GM21723 (cell line): ENCODE data around the gene CUX1.

ENCODE experiments used
- ATAC-seq: cut with Tn5 transposase; IDR thresholded peaks from one replicate; pipeline ENCODE4 v1.9.1; 2021; ENCODE audit warnings: mild to moderate bottlenecking, moderate library complexity; ENCODE audit not compliant: unreplicated experiment

CUX1 gene

GRCh38 chr7:101950450-101951119, 133.2 kb downstream of the CUX1 start:
- no peak for ATAC-seq

GRCh38 chr7:101951757-101952156, 134.3 kb downstream of the CUX1 start:
- no peak for ATAC-seq

DNA sequence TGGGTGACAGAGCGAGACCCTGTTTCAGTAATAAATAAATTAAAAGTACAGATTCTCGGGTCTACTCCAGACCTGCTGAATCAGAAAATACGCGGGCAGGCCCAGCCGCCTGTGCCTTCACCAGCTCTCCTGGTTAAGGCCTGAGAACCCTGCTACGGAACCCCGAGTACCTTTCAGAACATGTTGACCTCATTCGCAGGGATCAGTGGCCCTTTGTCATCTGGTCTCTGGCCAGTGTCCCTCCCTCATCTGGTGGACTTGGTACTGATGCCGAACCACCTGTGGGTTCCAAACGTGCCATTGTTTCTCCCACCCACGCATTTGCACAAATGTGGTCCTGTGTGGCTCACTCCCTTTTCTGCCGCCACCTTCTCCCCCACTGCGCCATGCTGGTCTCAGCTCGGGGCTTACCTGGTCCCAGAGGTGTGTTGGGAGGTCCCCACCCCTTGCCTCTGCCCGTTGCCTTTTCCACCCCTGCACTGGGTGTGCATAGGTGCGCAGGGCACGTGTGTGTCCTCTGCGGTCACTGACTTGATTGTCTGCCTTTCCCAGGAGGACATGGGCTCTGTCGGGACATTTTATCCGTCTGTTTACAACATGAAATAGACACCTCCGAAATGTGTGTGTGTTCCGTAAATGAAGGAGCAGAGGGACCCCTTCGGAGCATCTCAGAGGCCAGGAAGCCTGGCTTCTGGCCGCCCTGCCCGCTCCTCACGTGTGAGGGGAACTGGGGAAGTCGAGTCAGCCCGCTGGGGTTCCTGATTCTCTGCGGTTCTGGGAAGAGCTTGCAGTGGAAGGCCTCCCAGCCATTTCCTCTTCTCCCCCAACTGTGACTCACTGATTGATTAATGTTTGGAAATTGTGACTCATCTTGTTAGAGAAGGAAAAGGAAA, 135.2 kb downstream of the CUX1 start:
- ATAC-seq: no peak

GRCh38 chr7:101953248-101953819, 135.9 kb downstream of the CUX1 start:
- ATAC-seq: peak; percentile 64

- no peak for ATAC-seq
Observed at GRCh38 chr7:101954499-101954898, 137.1 kb downstream of the CUX1 start.

- ATAC-seq: no peak
Observed at GRCh38 chr7:101956130-101956529, 138.7 kb downstream of the CUX1 start.

DNA sequence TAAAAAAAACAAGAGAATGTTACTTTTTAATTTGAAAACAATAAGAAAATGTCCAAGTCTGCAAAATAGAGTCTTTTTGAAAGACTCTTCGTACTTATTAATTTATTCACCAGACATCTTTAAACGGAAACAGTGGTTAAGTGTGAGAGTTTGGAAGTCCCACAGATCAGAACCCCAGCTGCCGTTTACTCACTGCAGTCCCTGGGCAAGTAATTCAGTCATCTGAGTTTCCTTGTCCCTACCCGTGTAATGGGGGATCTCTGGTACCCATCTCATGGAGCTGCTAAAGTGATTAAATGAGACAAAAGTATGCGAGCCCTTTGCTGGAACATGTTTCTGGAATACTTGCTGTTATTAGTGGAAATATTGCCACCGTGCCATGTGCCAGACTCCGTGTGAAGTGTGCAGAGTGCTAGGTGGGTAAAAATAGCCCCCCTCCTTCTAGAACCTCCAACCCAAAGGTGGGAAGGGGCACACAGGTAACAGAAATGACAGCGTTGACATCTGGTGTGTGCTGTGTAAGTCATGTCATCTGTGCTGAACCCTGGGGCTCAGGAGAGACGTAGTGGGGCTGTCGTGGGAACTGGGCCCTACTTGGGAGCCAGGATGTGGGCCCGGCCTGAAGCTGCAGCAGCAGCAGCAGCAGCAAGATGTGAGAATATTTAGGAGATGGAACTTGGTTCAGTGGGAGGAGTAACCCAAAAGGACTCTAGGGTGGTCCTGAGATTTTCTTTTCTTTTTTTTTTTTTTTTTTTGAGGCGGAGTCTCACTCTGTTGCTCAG, 140.5 kb downstream of the CUX1 start:
- no peak for ATAC-seq

DNA sequence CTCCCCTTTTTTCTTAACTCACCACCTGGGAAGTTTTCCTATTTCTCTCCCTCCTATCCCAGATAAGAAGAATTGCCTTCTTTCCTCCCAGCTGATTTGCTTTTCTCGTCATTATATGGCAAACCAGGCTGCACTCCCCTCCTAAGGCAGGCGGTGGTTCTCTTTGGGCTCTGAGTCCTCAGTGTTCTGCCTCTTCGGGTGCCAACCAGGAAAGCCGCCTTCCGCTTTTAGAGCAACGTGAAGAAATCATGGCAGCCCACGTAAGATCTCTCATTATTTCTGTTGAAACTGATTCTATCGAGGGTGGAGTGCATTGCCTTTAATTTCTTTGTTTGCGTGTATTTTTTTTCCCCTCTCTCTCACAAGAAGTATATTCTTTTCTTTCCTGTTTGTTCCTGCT, 141.9 kb downstream of the CUX1 start:
- ATAC-seq: no peak

DNA sequence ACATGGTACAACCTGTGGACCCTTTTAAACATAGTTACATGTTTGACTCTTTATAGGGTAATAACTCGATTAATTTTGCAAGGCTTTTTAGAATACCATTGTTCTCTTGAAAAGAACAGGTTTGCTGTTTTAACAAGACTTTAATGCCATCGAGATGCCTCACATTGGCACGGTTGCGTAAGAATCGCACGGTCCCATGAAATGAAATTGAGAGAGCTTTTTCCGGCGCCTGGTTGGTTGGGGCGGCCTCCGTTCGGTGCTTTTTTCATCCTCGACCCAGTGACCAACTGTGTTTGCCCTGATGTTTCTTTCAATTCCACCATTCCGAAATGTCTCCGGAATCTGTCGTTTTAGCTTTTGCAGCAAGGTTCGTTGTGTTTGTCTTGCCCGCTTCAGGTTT, 142.4 kb downstream of the CUX1 start:
- ATAC-seq: no peak

DNA sequence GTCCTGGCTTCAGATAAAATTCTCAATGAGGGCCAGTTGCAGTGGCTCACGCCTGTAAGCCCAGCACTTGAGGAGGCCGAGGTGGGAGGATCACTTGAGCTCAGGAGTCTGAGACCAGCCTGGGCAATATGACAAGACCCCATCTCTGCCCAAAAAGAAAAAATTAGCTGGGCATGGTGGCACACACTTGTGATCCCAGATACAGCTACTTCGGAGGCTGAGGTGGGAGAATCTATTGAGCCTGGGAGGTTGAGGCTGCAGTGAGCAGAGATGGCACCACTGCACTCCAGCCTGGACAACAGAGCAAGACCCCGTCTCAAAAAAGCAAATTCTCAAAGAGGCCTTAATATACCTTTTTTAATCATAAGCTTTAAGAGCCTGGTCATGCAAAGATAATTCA, 142.9 kb downstream of the CUX1 start:
- ATAC-seq: no peak

DNA sequence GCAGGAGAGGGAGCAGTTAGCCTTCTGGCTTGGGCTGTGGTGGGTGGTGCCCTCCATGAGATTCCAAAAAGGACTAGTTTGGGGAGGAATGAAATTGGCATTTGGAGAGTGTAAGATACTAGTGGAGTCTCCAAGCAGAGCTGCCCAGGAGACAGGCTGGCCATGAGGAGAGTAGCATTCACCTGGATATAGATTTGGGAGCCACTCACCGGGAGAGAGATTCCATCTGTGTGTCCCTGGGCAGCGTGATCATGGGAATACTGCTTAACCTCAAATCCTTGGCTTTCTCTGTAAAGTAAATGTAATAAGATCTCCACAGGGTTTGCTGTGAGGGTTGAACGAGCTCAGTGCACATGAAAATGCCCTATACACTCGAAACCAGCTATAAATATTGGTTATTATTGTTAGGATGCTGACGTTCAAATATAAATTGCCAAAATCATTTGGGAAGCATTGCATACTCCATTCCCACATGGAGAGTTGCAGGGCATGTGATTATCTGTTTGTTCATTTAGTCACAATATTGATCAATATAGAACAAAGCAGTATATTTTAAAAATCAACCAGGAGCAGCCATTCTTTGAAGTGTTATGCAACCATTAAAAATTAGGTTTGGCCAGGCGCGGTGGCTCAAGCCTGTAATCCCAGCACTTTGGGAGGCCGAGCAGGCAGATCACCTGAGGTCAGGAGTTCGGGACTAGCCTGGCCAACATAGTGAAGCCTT, 143.7 kb downstream of the CUX1 start:
- no peak for ATAC-seq

DNA sequence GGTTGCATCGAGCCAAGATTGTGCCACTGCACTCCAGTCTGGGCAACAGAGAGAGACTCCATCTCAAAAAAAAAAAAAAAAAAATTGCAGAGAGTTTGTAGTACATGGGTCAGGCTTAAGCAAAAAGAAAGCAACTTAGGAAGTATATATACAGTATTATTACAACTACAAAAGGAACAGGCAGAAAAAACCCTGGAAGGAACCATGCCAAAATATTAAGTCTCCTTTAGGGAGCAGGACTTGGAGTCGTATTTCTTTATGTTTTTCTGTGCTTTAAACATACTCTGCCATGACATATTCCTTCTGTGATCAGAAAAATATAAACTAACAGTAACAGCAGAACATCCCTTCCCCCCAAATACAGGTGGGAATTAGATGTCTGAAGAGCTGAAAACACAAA, 144.4 kb downstream of the CUX1 start:
- ATAC-seq: no peak

- ATAC-seq: no peak
Observed at GRCh38 chr7:101963693-101964092, 146.3 kb downstream of the CUX1 start.

GRCh38 chr7:101964680-101965452, 147.4 kb downstream of the CUX1 start:
- ATAC-seq: no peak

DNA sequence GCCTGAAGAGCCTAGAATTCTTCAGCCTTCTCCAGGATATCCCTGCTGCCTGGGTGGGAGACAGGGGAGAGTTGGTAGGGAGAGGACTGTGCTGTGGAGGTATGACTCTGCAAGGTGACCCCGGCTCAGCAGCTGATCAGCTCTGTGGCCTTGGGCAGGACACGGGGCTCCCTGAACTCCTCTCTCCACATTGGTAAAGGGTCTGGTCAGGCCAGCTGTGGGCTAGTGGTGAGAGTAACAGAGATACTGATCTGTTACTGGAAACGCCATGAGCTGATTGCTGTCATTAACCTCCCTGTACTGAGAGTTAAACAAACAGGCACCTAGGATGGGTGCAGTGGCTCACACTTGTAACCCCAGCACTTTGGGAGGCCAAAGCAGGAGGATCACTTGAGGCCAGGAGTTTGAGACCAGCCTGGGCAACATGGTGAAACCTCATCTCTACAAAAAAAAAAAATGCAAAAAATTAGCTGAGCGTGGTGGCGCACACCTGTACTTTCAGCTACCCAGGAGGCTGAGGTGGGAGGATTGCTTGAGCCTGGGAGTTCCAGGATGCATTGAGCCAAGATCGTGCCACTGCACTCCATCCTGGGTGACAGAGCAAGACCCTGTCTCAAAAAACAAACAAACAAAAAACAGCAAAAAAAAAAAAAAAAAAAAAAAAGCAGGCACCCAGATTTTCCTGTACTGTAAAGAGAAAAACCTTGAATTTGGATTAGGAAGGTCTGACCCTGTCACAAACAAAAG, 151.5 kb downstream of the CUX1 start:
- no peak for ATAC-seq

DNA sequence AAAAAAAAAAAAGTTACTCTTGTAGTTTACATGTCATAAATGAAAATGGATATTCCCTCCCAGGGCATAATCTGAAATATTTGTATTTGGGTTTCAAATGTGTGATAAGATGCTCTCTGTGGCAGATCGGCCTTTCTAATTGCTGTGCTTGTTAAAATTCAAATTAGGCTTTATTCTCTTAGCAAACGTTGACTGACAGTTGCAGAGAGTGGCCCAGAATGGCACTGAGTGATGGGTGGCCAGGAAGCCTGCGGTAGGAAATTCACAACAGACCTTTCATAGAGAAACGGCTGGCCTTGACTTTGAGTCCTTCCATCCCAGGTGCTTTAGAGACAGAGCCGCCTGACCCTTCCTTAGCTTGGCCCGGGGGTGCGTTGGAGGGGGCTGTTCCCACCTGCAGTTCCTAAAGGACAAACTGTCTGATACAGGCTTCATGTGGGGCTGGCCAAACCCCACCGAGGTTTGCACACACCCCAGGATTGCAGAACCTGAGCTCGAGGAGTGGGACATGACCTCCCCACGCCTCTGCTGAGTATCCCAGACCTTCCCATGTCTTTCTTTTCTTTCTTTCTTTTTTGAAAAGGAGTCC, 152.7 kb downstream of the CUX1 start:
- no peak for ATAC-seq

- ATAC-seq: no peak
Observed at GRCh38 chr7:101970801-101971200, 153.4 kb downstream of the CUX1 start.

DNA sequence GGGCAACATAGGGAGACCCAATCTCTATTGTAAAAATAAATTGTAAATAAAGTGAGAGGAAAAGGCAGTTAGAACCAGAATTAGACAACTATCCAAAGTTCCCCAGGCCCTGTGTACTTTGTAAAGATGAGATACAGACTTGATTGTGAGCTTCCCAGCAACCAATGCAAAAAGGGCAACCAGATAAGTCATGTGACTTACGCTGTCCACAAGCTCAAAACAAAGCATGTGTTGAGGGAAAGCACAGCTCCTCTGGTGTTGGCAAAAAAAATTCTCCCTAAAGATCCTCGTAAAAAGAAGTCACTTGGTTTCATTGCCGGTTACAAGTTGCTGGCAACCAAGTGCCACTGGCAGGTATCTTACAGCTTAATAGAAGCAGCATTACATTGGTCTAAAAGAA, 154.0 kb downstream of the CUX1 start:
- no peak for ATAC-seq

DNA sequence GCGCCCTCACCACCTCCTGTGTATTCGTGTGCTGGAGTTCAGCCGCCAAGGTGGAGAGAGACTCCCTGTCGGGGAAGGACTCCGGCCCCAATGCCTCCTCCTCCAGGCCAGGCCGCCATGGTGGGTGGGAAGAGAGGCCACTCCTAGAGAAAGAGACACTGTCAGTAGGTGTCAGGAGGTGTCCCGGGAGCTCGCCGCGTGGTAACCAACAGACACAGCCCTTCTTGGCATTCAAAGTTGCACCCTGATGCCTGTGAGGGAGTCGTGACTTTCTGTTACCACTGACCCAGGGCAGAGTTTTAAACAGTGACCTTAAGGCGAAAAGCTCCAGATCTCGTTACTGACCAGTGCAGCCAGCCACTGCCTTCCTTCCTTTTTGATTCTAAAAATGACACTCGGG, 155.2 kb downstream of the CUX1 start:
- no peak for ATAC-seq
